ENCODE data around the gene WASL.

Gene WASL

DNA sequence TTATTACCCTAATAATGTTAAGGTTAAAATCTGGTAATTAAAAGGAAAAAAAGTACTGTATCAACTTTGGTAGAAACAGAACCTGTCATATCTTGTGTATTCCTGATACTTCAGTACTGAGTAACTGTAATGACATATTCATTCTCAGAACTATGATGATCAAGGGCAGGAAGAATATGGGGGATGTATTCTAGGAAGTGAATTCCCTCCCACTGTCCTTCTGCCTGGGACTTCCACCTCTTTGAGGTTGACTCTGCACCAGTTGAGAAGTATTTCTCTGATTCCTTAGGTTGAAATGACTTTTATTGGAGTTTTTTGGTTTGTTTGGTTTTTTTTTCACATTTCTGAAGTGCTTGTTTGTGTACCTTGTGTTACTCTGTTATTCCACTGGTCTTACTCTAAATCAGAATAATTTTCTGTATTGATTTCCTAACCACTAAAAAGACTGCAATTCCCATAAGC is 36.9 kb downstream of the WASL start:
- no peak for DNase-seq (ENCODE audit: insufficient read length)
- TF ChIP-seq POLR2A (IDR thresholded peaks at IDR 0.05; ENCODE audit: low read depth, low read length) (no peak), TAF1 (IDR thresholded peaks at IDR 0.05; ENCODE audit: borderline replicate concordance, low read depth, low read length) (no peak), POLR2AphosphoS5 (IDR thresholded peaks at IDR 0.05; ENCODE audit: low read depth, low read length) (no peak)
- FAIRE-seq, result no peak

DNA sequence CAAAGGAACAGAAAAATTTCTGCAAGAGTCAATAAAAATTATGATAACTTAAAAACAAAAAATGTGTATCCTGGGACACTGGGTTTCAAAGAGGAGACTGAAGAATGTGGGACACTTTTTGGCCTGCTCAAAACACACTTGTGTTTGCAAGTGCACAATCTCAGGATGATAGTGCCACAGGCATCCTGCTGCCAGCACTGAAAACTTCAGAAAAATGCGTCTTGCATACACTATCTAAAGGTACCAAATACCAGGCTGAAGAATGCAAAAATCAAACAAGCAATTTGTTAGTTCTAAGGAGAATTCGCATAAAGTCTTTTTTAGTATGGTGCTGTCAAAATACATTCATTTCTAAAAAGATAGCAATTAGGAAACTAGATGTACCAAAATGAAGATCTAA is 38.1 kb downstream of the WASL start:
- TF ChIP-seq POLR2A (IDR thresholded peaks at IDR 0.05; ENCODE audit: low read depth, low read length) (no peak), POLR2AphosphoS5 (IDR thresholded peaks at IDR 0.05; ENCODE audit: low read depth, low read length) (no peak), TAF1 (IDR thresholded peaks at IDR 0.05; ENCODE audit: borderline replicate concordance, low read depth, low read length) (no peak)
- no peak for DNase-seq (ENCODE audit: insufficient read length)
- no peak for FAIRE-seq

DNA sequence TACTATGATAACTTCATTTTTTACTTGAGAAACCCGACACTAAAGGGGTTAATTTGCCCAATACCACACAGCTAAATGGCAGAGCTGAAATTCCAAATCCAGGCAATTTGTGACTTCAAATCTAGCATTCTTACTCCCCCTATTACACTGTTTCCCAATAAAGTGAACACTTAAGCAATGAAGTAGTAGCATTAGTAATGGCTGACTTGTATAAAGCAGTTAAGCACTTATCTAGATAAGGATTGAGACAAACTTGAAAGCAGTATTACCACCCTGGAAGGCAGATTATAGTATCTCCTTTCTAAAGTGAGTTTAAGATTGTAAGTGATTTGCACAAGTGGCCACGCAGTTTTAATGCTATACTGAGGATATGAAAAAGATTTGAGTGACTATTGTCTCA is 39.3 kb downstream of the WASL start:
- DNase-seq (ENCODE audit: insufficient read length) (no peak), FAIRE-seq (no peak)
- TF ChIP-seq TAF1 (IDR thresholded peaks at IDR 0.05; ENCODE audit: borderline replicate concordance, low read depth, low read length) (no peak), POLR2A (IDR thresholded peaks at IDR 0.05; ENCODE audit: low read depth, low read length) (no peak), POLR2AphosphoS5 (IDR thresholded peaks at IDR 0.05; ENCODE audit: low read depth, low read length) (no peak)

DNA sequence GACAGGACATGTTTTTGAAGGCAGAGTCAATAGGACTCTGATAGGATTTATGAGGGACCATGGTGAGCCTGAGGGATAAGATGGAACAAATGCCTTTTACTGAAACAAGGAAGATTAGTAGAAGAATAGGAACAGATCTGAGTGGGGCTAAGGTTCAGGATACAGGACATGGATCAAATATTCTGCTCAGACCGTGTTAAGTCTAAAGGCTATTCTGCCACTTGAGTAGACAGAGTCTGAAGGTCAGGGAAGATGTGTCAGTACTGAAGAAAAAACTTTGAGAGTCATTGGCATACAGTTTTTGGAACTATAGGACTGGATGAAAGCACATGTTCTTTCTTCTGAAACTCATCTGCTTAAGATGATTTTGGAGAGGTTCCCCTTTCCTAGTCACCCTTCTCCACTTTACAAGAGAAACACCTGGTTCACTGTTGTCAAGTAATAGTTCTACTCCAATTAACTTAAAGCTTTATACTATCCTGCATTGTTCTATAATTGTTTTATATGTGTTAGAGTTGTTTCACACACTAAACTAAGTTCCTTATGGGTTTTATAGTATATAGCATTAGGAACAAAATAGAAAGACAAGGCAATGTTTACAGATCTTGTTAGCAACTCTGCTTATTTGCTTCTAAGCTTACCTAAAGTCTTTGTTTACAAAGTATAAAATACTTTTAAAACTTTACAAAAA is 43.4 kb downstream of the WASL start:
- peak; percentile 42 for FAIRE-seq
- TF ChIP-seq TAF1 (IDR thresholded peaks at IDR 0.05; ENCODE audit: borderline replicate concordance, low read depth, low read length) (no peak), POLR2A (IDR thresholded peaks at IDR 0.05; ENCODE audit: low read depth, low read length) (no peak), POLR2AphosphoS5 (IDR thresholded peaks at IDR 0.05; ENCODE audit: low read depth, low read length) (no peak)
- no peak for DNase-seq (ENCODE audit: insufficient read length)

DNA sequence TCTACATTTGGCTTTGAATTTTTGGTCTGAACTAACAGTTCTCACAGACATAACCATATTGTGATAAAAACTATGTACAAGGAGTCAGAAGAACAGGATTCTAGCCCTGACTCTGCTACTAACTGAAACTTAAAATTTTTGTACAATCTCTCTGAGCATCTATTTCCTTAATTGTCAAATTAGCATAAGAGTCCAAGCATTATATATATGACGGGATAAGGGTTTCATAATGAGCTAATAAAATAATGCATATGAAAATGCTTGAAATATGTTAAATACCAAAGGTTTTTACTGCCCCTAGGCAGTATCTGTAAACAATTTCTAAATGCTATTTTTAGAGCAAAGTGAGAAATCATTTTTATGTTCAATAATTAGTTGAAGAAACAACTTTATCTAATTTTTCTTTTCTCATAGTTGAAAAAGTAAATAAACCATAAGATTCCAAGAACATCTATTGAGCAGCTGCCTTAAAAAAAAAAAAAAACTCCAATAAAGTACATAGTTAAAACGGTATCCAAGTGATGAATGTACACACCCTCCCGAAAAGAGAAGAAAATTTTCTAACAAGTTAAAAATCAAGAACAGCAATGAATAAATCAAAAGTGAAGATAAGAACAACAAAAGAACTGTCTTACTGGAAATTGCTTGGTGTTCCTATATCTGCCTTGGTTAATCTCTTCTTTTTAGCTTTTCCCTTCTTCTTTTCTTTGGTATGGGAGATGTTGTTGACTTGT is 52.7 kb downstream of the WASL start:
- DNase-seq (ENCODE audit: insufficient read length) (no peak), FAIRE-seq (no peak)
- TF ChIP-seq POLR2A (IDR thresholded peaks at IDR 0.05; ENCODE audit: low read depth, low read length) (no peak), POLR2AphosphoS5 (IDR thresholded peaks at IDR 0.05; ENCODE audit: low read depth, low read length) (no peak), TAF1 (IDR thresholded peaks at IDR 0.05; ENCODE audit: borderline replicate concordance, low read depth, low read length) (no peak)

DNA sequence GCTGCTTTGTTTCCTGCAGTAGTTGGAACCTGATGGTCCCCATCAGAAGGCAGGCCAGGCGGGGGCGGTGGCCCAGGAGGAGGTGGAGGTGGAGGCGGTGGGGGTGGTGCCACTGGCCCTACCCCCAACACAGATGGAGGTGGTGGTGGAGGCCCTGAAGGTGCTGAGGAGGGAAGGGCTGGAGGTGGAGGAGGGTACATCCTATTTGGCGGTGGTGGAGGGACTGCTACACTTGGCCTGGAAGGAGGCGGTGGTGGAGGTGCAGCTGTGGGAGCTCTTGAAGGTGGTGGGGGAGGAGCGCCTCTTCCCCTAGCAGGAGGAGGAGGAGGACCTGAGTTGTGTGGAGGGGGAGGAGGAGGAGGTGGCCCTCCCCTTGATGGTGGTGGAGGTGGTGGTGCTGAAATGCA is 56.3 kb downstream of the WASL start:
- FAIRE-seq (no peak), DNase-seq (ENCODE audit: insufficient read length) (no peak)
- TF ChIP-seq POLR2AphosphoS5 (IDR thresholded peaks at IDR 0.05; ENCODE audit: low read depth, low read length), result no peak
- TF ChIP-seq TAF1 (IDR thresholded peaks at IDR 0.05; ENCODE audit: borderline replicate concordance, low read depth, low read length), result no peak
- TF ChIP-seq POLR2A (IDR thresholded peaks at IDR 0.05; ENCODE audit: low read depth, low read length), result no peak

DNA sequence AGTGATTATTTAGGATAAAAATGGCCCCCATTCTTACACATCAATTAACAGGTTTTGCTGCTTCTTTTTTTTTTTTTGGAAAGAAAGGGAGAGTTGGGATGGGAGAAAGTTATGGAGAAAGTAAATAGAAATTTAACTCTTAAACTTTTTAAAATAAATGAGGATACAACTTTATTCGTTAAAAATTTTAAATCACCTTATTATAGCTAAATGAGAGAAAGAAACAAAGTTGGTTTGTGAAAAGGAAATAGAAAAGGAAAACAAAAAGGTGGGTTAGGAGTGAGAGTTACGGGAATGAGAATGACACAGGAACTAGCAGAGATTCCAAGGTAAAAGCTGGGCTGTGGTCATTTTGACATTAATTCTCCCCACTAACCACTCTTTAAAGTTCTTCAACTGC is 58.3 kb downstream of the WASL start:
- no peak for DNase-seq (ENCODE audit: insufficient read length)
- FAIRE-seq, result no peak

DNA sequence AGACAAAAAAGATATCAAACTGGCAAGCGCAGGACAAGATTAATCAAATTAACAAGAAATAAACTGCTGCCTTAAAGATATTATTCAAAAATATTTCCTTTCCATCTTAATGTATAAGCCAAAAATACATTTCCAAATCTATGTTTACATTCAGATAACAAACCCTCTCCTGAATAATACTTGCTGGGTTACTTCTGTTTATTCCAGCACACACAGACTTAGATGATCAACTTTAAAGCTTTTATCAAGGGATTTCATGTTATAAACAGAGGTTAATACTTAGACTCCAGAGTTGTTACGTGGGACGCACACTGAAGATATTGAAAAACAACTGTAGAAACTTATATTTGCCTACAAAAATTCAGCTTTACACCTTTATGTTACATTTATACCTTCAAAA is 59.6 kb downstream of the WASL start:
- TF ChIP-seq POLR2A (IDR thresholded peaks at IDR 0.05; ENCODE audit: low read depth, low read length) (no peak), POLR2AphosphoS5 (IDR thresholded peaks at IDR 0.05; ENCODE audit: low read depth, low read length) (no peak), TAF1 (IDR thresholded peaks at IDR 0.05; ENCODE audit: borderline replicate concordance, low read depth, low read length) (no peak)
- FAIRE-seq (no peak), DNase-seq (ENCODE audit: insufficient read length) (no peak)

More for the DNA sequence above, 58.3 kb downstream of the WASL start:
- TF ChIP-seq POLR2AphosphoS5 (IDR thresholded peaks at IDR 0.05; ENCODE audit: low read depth, low read length) (no peak), TAF1 (IDR thresholded peaks at IDR 0.05; ENCODE audit: borderline replicate concordance, low read depth, low read length) (no peak), POLR2A (IDR thresholded peaks at IDR 0.05; ENCODE audit: low read depth, low read length) (no peak)

DNA sequence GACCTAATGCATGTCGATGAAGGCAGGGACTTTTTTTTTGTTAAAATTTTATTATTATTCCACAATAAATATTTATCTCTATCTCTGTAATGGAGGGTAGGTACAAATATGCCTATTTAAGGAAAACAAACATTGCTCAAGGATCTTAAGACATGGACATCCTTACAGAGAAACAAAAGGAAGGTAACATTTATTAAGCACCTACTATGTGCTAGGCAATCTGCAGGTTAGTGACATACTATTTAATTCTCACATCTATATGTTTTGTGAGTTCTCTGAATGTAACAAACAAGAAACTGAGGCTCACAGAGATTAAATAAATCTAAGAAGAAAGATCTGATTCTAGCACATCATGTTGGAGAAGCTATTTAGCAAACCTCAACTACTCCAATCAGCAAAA is 61.1 kb downstream of the WASL start:
- FAIRE-seq (no peak), DNase-seq (ENCODE audit: insufficient read length) (no peak)
- no peak for TF ChIP-seq POLR2AphosphoS5 (IDR thresholded peaks at IDR 0.05; ENCODE audit: low read depth, low read length)
- no peak for TF ChIP-seq TAF1 (IDR thresholded peaks at IDR 0.05; ENCODE audit: borderline replicate concordance, low read depth, low read length)
- no peak for TF ChIP-seq POLR2A (IDR thresholded peaks at IDR 0.05; ENCODE audit: low read depth, low read length)

DNA sequence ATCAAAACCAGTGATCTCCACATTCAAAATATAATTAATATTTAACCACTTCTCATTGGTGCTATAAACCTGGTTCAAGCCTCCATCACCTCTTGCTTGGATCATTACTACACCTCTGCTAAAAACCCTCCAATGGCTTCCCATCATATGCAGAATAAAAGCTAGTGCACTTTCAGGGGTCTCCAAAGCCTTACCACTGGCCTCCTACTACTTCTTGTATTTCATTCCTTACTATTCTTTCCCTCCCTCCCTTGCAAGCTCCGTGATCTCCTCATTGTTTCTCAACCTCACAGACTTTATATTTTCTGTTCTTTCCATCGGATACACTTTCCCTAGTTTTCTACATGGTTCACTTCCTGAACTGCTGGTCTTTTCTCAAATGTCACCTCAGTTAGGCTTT is 61.6 kb downstream of the WASL start:
- TF ChIP-seq POLR2A (IDR thresholded peaks at IDR 0.05; ENCODE audit: low read depth, low read length) (no peak), POLR2AphosphoS5 (IDR thresholded peaks at IDR 0.05; ENCODE audit: low read depth, low read length) (no peak), TAF1 (IDR thresholded peaks at IDR 0.05; ENCODE audit: borderline replicate concordance, low read depth, low read length) (no peak)
- no peak for FAIRE-seq
- DNase-seq (ENCODE audit: insufficient read length), result no peak

DNA sequence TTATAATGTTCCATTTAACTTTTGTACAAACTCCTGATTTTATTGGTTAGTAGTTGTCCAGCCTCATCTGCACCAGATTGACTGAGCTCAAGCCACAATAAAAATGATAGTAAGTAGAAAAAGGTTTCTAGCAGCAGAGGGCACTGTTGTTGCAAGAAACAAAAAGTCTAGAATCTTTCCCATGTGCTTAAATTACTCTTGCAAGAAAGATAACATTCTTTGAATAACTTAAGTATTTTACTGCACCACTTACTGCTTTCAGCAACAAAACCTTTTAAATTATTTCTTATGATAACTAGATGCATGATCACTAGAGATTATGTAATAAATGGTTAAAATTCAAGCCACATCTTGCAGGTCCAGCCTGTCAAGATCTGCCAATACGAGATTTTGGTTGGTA is 66.1 kb downstream of the WASL start:
- TF ChIP-seq POLR2A (IDR thresholded peaks at IDR 0.05; ENCODE audit: low read depth, low read length) (no peak), TAF1 (IDR thresholded peaks at IDR 0.05; ENCODE audit: borderline replicate concordance, low read depth, low read length) (no peak), POLR2AphosphoS5 (IDR thresholded peaks at IDR 0.05; ENCODE audit: low read depth, low read length) (no peak)
- no peak for FAIRE-seq
- DNase-seq (ENCODE audit: insufficient read length), result no peak

DNA sequence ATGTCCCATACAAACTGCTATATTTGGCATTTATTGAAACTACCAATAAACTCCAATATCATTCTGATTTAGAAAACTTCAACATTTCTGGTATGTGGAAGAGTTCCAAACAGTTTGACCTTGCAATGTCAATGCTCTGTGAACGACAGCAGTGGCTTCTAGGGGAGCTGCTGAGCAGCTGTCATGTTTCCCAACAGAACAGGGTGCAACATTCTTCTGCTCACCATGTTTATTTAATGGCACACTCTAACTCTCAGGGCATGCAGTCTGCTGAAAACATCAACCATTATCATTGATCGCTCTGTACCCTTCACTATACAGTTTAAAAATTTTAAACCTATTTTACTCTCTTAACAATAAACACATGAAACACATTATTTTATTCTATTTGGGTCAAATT is 67.2 kb downstream of the WASL start:
- FAIRE-seq (no peak), DNase-seq (ENCODE audit: insufficient read length) (no peak)
- no peak for TF ChIP-seq TAF1 (IDR thresholded peaks at IDR 0.05; ENCODE audit: borderline replicate concordance, low read depth, low read length)
- TF ChIP-seq POLR2AphosphoS5 (IDR thresholded peaks at IDR 0.05; ENCODE audit: low read depth, low read length), result no peak
- TF ChIP-seq POLR2A (IDR thresholded peaks at IDR 0.05; ENCODE audit: low read depth, low read length), result no peak

Data from GM12892 (cell line).